HepG2 (cell line): ENCODE data around the gene FBN2. TPM values are rescaled to one million over a fixed set of nuclear protein-coding genes. Genes with fewer than 3 reads are reported as not detected.
"Not testable (repeated sequence)": the region's sequence is repeated elsewhere in the genome, so short reads cannot be mapped to it uniquely, and the experiment has no call there.

Experiments used
- ATAC-seq: fragments of 200-7000 bp; cut with Tn5 transposase; 3 replicates; pipeline ENCODE4 v1.9.1; 2020; ENCODE audit warnings: mild to moderate bottlenecking, moderate library complexity
- BruUV-seq: library from RNA; stranded (reverse); fragments of 400-500 nt; replicated peaks from 2 replicates; lab custom pipeline; 2021; lab: Mats Ljungman, UMichigan
- CTCF ChIA-PET: fragments of 300-600 bp; formaldehyde crosslinking; extraction: SDS; loops from one replicate; lab custom pipeline; 2021; ENCODE audit warnings: low total read pairs, inconsistent platforms, low intra/inter-chr PET ratio; lab: Yijun Ruan, JAX
- POLR2A ChIA-PET: fragments of 350-600 bp; sonication (Branson Sonifier 250); formaldehyde crosslinking; loops from one replicate; lab custom pipeline; 2020; ENCODE audit warnings: antibody characterized with exemption, inconsistent platforms; lab: Yijun Ruan, JAX
- DNase-seq: peaks from one replicate; pipeline ENCODE4 v3.0.0-alpha.2; 2015; ENCODE audit warnings: low spot score
- FAIRE-seq: peaks from 3 replicates; lab custom pipeline; 2011; peaks lifted over from hg19 to GRCh38; lab: Jason Lieb, UNC
- H2AFZ ChIP-seq: one replicate; pipeline ENCODE4 v1.6.1; 2011; ENCODE audit warnings: low read length, inconsistent platforms
- H3K27ac ChIP-seq: fragments of 300-600 bp; 3 replicates; pipeline ENCODE4 v1.8.0; 2011; ENCODE audit warnings: mixed run types, mild to moderate bottlenecking, mixed read lengths, low read length, inconsistent platforms; ENCODE audit not compliant: insufficient read depth; ENCODE audit errors: extremely low read length
- H3K27me3 ChIP-seq, 2 experiments: fragments of 200-600 bp in 1 of 2; 2 replicates in 1 of 2; 3 replicates in 1 of 2; pipeline versions ENCODE4 v1.6.0 to v1.8.0; 2011; ENCODE audit warnings: low read length in 2 of 2, mild to moderate bottlenecking in 2 of 2, moderate library complexity in 2 of 2, inconsistent platforms in 1 of 2; ENCODE audit not compliant: insufficient read depth in 2 of 2, control insufficient read depth in 1 of 2
- H3K36me3 ChIP-seq, 2 experiments: fragments of 200-600 bp in 1 of 2; replicated peaks in 1 of 2; 2 replicates in 1 of 2; 3 replicates in 1 of 2; pipeline versions ENCODE4 v1.5.1 to v1.8.0; 2011; ENCODE audit warnings: low read length in 2 of 2, inconsistent platforms in 1 of 2; ENCODE audit not compliant: insufficient read depth in 2 of 2, control insufficient read depth in 1 of 2
- H3K4me1 ChIP-seq: 2 replicates; pipeline ENCODE4 v1.5.1; 2012; ENCODE audit warnings: low read length, inconsistent platforms; ENCODE audit not compliant: insufficient read depth
- H3K4me2 ChIP-seq: 2 replicates; pipeline ENCODE4 v1.6.0; 2011; ENCODE audit warnings: low read depth, low read length, inconsistent platforms
- H3K4me3 ChIP-seq, 3 experiments: fragments of 200-600 bp in 1 of 3; sonication (generic), shearing (Covaris generic) in 1 of 3; replicated peaks in 1 of 3; 2 replicates each; pipeline ENCODE4 v1.5.1; 2011 to 2016; ENCODE audit warnings: low read length in 3 of 3, inconsistent platforms in 2 of 3, low read depth in 2 of 3, mild to moderate bottlenecking in 2 of 3, control low read depth in 1 of 3, mixed read lengths in 1 of 3; ENCODE audit not compliant: insufficient read depth in 1 of 3
- H3K79me2 ChIP-seq: one replicate; pipeline ENCODE4 v1.6.1; 2011; ENCODE audit warnings: low read length, inconsistent platforms; ENCODE audit not compliant: insufficient read depth
- H3K9ac ChIP-seq: 2 replicates; pipeline ENCODE4 v1.6.0; 2011; ENCODE audit warnings: mild to moderate bottlenecking, low read depth, low read length, inconsistent platforms; ENCODE audit not compliant: insufficient read depth
- H3K9me3 ChIP-seq: 2 replicates; pipeline ENCODE4 v1.5.1; 2012; ENCODE audit warnings: mild to moderate bottlenecking, low read length
- H4K20me1 ChIP-seq: 2 replicates; pipeline ENCODE4 v1.6.0; 2011; ENCODE audit warnings: inconsistent platforms, mild to moderate bottlenecking, low read length, moderate library complexity; ENCODE audit not compliant: insufficient read depth
- CEBPG ChIP-seq: IDR thresholded peaks from 2 replicates; pipeline ENCODE4 v1.6.1; 2016
- MYNN ChIP-seq: sonication (generic); formaldehyde crosslinking; IDR thresholded peaks from 2 replicates; pipeline ENCODE4 v1.4.0; 2020; ENCODE audit warnings: mild to moderate bottlenecking, low read depth, missing genetic modification reagents
- ZMAT3 ChIP-seq: sonication (generic); formaldehyde crosslinking; conservative IDR thresholded peaks from 2 replicates; pipeline ENCODE4 v1.7.0; 2021; ENCODE audit warnings: missing genetic modification reagents
- ZNF441 ChIP-seq: sonication (generic); formaldehyde crosslinking; IDR thresholded peaks from 2 replicates; pipeline ENCODE4 v1.7.0; 2021; ENCODE audit warnings: missing genetic modification reagents, borderline replicate concordance
- WGBS: methylation state at CpG from one replicate; pipeline ENCODE4 v1.1.6; 2017; ENCODE audit warnings: low lambda C conversion rate; 5-methylcytosine and 5-hydroxymethylcytosine counted together
- in situ Hi-C: cut with HindIII; loops from 2 replicates; pipeline ENCODE4 v1.10.0; 2017; ENCODE audit warnings: low pct_unique_long_range_greater_than_20kb; ENCODE audit not compliant: extremely low pct_ligation_motif_present
- intact Hi-C: fragments of 100-400 bp; cut with micrococcal nuclease; formaldehyde crosslinking; loops from one replicate; pipeline ENCODE4 v1.10.0; 2022; ENCODE audit not compliant: unreplicated experiment
- polyA plus RNA-seq, 8 experiments: library from polyadenylated mRNA; depleted of rRNA in 3 of 8; stranded (reverse) in 7 of 8; unstranded in 1 of 8; fragments of >200 nt; fragmentation: Illumina TruSeq in 4 of 8; extraction: Trizol in 4 of 8; gene quantifications; 2 replicates each; pipeline versions ENCODE4 v1.2.1 to v1.2.3, GENCODE V29; 2011 to 2016; ENCODE audit warnings: low read depth in 4 of 8, missing spikeins in 1 of 8, mixed read lengths in 1 of 8; ENCODE audit not compliant: insufficient read depth in 1 of 8
- total RNA-seq, 5 experiments: library from RNA; depleted of rRNA; stranded (reverse); fragments of >200 nt; fragmentation: Illumina TruSeq; extraction: Trizol; gene quantifications; 2 replicates each; pipeline ENCODE4 v1.2.3, GENCODE V29; 2016; ENCODE audit warnings: low read depth in 1 of 5

Gene FBN2
- total and polyA plus RNA-seq, 2 of the 13 experiments (the other 11 are each of a cell fraction or from before 2014, with no cell fraction given): not detected

DNA sequence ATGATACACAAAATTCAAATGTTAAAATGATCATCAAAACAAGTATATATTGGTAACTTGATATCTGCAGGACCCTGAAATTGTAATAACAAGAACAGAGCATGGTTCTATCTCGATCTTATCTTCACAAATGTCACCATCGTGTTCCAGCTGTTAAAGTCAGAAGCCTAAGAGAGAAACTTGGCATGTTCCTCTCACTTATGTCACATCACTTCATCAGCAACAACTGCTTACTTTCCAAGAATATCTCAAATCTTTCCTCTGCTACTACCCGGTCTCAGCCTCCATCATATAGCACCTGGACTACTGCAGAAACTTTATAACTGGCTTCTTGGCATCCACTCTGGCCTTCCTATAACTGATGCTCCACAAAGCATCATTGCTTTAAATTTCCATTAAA lies 84.9 kb downstream of the FBN2 start:
- POLR2A ChIA-PET: no interaction called here
- Histone ChIP-seq H3K9me3 (peaks cover 2% of the 10 kb centered on the region), H3K9ac (no peak overlapping the region), H3K36me3 (no peaks in the 10 kb centered on the region), H4K20me1 (no peaks in the 10 kb centered on the region), H3K27me3 (no peaks in the 10 kb centered on the region; a peak in 1 of 5 replicates), H3K4me3 (no peak overlapping the region), H2AFZ (no peak overlapping the region), H3K4me2 (no peak overlapping the region), H3K4me1 (no peaks in the 10 kb centered on the region), H3K79me2 (no peaks in the 10 kb centered on the region), H3K27ac (no peak overlapping the region)
- intact Hi-C loops: no loop called here
- in situ Hi-C loops: no loop called here
- CTCF ChIA-PET: no interaction called here
- FAIRE-seq (no peak), DNase-seq (no peak), ATAC-seq (no peak)
- TF ChIP-seq ZNF441 (CRISPR knock-in tag): no peak
- no peak for TF ChIP-seq ZMAT3
- no peak for TF ChIP-seq MYNN
- no peak for TF ChIP-seq CEBPG (CRISPR knock-in tag)
- WGBS: 1% methylated on average over 3 of the region's 3 CpGs
- BruUV-seq: no TSS peak

DNA sequence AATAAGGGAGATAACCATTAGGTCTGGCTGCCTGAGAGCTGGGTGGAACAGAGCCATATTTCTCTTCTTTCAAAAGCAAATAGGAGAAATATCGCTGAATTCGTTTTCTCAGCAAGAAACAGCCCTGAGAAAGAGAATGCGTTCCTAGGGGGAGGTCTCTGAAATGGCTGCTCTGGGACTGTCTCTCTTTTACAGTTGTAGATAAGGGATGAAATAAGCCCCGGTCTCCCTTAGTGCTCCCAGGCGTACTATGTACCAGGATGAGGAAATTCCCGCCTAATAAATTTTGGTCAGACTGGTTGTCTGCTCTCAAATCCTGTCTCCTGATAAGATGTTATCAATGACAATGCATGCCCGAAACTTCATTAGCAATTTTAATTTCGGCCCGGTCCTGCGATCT lies 90.8 kb downstream of the FBN2 start:
- H3K4me2 ChIP-seq, BruUV-seq, FAIRE-seq, H3K27ac ChIP-seq, in situ Hi-C loops, H3K79me2 ChIP-seq, H3K9ac ChIP-seq, intact Hi-C loops, H4K20me1 ChIP-seq, H3K9me3 ChIP-seq, H3K27me3 ChIP-seq, H3K36me3 ChIP-seq, ATAC-seq, DNase-seq, H2AFZ ChIP-seq, POLR2A ChIA-PET, H3K4me1 ChIP-seq, CTCF ChIA-PET, H3K4me3 ChIP-seq: not testable (repeated sequence)
- WGBS: 49% methylated on average over 10 of the region's 10 CpGs
